Ovary (tissue), 10 donors: ENCODE measurements around the gene SIX3. TPM values are rescaled to one million over a fixed set of nuclear protein-coding genes. Genes with fewer than 3 reads are reported as not detected.

Experiments used
- DNase-seq, 5 donors: peaks; one replicate each; pipeline ENCODE4 v3.0.0-alpha.2; 2019 to 2020
- H3K27ac ChIP-seq, 2 donors: fragments of 200-600 bp; one replicate each; pipeline versions ENCODE4 v1.5.1 to v1.8.0; 2019 to 2022
- H3K27me3 ChIP-seq: fragments of 200-600 bp; one replicate; pipeline ENCODE4 v1.8.0; 2022
- H3K36me3 ChIP-seq: fragments of 200-600 bp; sonication (generic); one replicate; pipeline ENCODE4 v1.5.1; 2019
- H3K4me1 ChIP-seq: one replicate; pipeline ENCODE4 v1.8.1; 2013; ENCODE audit warnings: mild to moderate bottlenecking, moderate library complexity; ENCODE audit not compliant: insufficient read depth
- H3K4me3 ChIP-seq: fragments of 200-600 bp; sonication (generic); one replicate; pipeline ENCODE4 v1.5.1; 2017
- H3K9me3 ChIP-seq, 2 donors: fragments of 200-600 bp in 1 of 2; sonication (generic) in 1 of 2; one replicate each; pipeline versions ENCODE4 v1.5.1 to v1.8.1; 2013 to 2019; ENCODE audit warnings: mild to moderate bottlenecking in 1 of 2, moderate library complexity in 1 of 2
- EP300 ChIP-seq: sonication (generic); formaldehyde crosslinking; IDR thresholded peaks from one replicate; pipeline ENCODE4 v1.6.1; 2017; ENCODE audit warnings: antibody characterized with exemption
- POLR2A ChIP-seq: fragments of 450-650 bp; IDR thresholded peaks from one replicate; pipeline ENCODE4 v1.6.1; 2017; ENCODE audit warnings: antibody characterized with exemption, mild to moderate bottlenecking, moderate library complexity
- WGBS, 3 donors: extraction: QIAGEN DNeasy Blood & Tissue Kit in 1 of 3; methylation state at CpG; one replicate each; pipeline versions ENCODE4 v1.1.5 to v1.1.7; 2013 to 2017; 5-methylcytosine and 5-hydroxymethylcytosine counted together
- intact Hi-C, 4 donors: fragments of 100-400 bp; cut with DNase I; formaldehyde crosslinking; loops; one replicate each; pipeline versions ENCODE4 v1.11.0 to v1.15.1; 2022 to 2023
- long read RNA-seq, 3 donors: library from polyadenylated mRNA in 2 of 3; unstranded in 2 of 3; transcript quantifications; one replicate each; pipeline ENCODE4 v2.0.0 and lab custom pipeline, GENCODE V29; 2021 to 2026
- polyA plus RNA-seq, 2 donors: library from polyadenylated mRNA; stranded (reverse); fragments of 200-250 nt in 1 of 2; fragments of 350-450 nt in 1 of 2; fragmentation: Illumina TruSeq in 1 of 2; extraction: RNeasy Lipid Tissue Mini Kit (QIAGEN cat#74804) in 1 of 2; gene quantifications; one replicate each; pipeline ENCODE4 v1.2.3, GENCODE V29; 2013 to 2014
- total RNA-seq, 7 donors: library from RNA; depleted of rRNA in 2 of 7; stranded (reverse); fragments of >200 nt in 2 of 7; fragmentation: NEBNext Ultra II Directional in 3 of 7; extraction: Animal tissue kit (Norgen Biotek cat#: 25700) in 3 of 7; gene quantifications; one replicate each; pipeline versions ENCODE4 v1.1.0 to v1.2.4, GENCODE V29; 2016 to 2023
- TF ChIP-seq, protein P1 (sequence below), 3 donors: fragments of 450-650 bp in 2 of 3; fragments of 200-600 bp in 1 of 3; IDR thresholded peaks; one replicate each; pipeline versions ENCODE4 v1.5.1 to v1.8.0; 2016 to 2022; ENCODE audit warnings: antibody characterized with exemption in 3 of 3, mild to moderate bottlenecking in 1 of 3
- donor health status: DM: no; HTN: no; CAD: no; lungs with moderate emphysema.
- donor health status: DM: no; HTN: no; CAD: no.
- donor health status: Bipolar disorder and iron deficiency.
- donor health status: DM: yes; HTN: yes; CAD: no.
- donor health status: DM: no; HTN: no; CAD: no.
- donor health status: DM: yes; HTN: yes; CAD: no.

SIX3 gene
- not detected for total RNA-seq
- not detected for polyA plus RNA-seq
- long read RNA-seq, donor 1, result 0 reads
- long read RNA-seq, donor 2, result 0 reads
- long read RNA-seq, donor 3, result 0 reads

DNA sequence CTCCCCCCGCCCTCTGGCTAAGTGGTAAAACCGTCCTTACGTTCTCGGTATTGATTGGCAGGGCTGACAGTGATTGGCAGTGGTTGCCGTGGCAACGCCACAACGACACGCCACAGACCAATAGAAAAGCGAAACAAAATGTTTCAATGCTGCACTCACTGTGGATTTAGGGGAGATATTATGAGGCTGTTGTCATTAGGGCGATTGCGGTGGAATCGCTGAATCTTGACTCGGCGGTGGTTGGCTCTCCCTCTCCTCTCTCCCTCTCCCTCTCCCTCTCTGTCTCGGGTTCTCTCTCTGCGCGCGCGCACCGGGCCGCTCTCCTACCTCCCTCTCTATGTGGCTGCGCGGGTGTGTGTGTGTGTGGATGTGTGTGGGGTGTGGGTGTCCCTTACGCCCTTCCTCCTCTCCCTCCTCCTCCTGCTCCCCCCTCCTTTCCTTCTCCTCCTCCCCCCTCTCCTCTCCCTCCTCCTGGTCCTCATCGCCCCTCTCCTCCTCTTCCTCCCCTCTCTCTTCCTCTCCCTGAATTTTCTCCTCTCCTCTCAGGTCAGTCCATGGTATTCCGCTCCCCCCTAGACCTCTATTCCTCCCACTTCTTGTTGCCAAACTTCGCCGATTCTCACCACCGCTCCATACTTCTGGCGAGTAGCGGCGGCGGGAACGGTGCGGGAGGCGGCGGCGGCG is at the start of gene SIX3:
SIX3 (plus strand) TSS at position 152 of the 684 bp plus-strand sequence; CDS start at position 555, 403 bp downstream.
- Histone ChIP-seq H3K36me3 (no peaks in the 10 kb centered on the region), H3K4me3 (no peak within 1 kb of the TSS), H3K4me1 (peaks cover 4% of the 10 kb centered on the region), H3K27me3 (no peaks in the 10 kb centered on the region), H3K9me3 (no peaks in the 10 kb centered on the region), H3K27ac (no peak within 1 kb of the TSS)
- no peak for TF ChIP-seq EP300
- TF ChIP-seq, protein P1, sequence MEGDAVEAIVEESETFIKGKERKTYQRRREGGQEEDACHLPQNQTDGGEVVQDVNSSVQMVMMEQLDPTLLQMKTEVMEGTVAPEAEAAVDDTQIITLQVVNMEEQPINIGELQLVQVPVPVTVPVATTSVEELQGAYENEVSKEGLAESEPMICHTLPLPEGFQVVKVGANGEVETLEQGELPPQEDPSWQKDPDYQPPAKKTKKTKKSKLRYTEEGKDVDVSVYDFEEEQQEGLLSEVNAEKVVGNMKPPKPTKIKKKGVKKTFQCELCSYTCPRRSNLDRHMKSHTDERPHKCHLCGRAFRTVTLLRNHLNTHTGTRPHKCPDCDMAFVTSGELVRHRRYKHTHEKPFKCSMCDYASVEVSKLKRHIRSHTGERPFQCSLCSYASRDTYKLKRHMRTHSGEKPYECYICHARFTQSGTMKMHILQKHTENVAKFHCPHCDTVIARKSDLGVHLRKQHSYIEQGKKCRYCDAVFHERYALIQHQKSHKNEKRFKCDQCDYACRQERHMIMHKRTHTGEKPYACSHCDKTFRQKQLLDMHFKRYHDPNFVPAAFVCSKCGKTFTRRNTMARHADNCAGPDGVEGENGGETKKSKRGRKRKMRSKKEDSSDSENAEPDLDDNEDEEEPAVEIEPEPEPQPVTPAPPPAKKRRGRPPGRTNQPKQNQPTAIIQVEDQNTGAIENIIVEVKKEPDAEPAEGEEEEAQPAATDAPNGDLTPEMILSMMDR (IDR thresholded peaks at IDR 0.05), result no peak
- no peak for TF ChIP-seq POLR2A
- no peak for DNase-seq
- 1 to 2% (median 1%) methylated on average over 39 of the region's 39 CpGs for WGBS, 3 donors
- intact Hi-C loops, result loop anchor here in 1 of 4 donors (10.0 kb wide), 1 partner anchor 897 kb away; no protein-coding TSS in a partner anchor

DNA sequence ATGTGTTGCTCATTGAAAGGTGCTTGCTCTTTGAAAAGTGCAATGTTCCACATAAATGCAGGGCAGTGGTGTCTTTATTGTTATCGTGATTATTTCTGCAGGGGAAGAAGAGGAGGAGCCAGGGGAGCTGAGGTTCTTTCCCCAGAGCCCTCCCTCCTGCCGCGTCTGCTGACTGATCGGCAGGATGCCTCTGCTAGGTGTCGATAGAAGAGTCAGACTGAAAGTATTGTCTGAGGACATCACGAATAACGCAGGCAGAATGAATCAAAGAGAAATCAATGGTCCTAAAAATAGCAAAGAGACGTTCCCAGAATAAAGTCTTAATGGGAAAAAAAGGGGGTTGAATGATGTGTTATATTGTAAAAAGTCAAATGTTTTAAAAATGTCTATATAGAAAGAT is 47.4 kb upstream of the SIX3 start:
- Histone ChIP-seq H3K9me3 (no peaks in the 10 kb centered on the region), H3K36me3 (no peaks in the 10 kb centered on the region), H3K4me1 (no peaks in the 10 kb centered on the region), H3K27me3 (no peaks in the 10 kb centered on the region), H3K27ac (no peak overlapping the region), H3K4me3 (no peak overlapping the region)
- TF ChIP-seq EP300 (no peak), POLR2A (no peak)
- TF ChIP-seq, protein P1 (IDR thresholded peaks at IDR 0.05), result no peak
- intact Hi-C loops, result no loop called here
- WGBS, 3 donors, result 36 to 57% (median 55%) methylated on average over 8 of the region's 8 CpGs
- DNase-seq, result no peak

DNA sequence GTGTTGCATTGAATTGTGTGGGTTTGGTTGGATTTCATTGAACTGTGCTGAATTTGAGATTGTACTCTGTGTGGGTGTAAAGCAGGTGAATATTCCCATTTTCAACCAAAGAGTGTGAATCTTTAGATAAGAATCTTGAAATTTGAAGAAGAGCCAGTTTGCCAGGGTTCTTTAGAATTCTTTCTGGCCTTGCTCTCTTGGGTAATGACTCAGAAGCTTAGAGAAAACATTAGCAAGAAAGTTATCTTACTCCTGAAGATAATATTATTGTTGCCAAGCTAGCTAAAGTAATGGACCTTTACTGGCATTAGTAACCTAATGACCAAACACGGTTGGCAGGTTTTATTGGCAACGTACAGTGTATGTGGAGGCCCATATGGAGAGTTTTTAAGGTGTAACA is 46.4 kb upstream of the SIX3 start:
- TF ChIP-seq EP300 (no peak), POLR2A (no peak)
- TF ChIP-seq, protein P1 (IDR thresholded peaks at IDR 0.05), result no peak
- H3K36me3 ChIP-seq, result no peaks in the 10 kb centered on the region
- no peaks in the 10 kb centered on the region for H3K9me3 ChIP-seq
- intact Hi-C loops, result no loop called here
- no peak for DNase-seq
- H3K4me3 ChIP-seq, result no peak overlapping the region
- 56 to 68% (median 60%) methylated on average over 2 of the region's 2 CpGs for WGBS, 3 donors
- no peak overlapping the region for H3K27ac ChIP-seq
- no peaks in the 10 kb centered on the region for H3K27me3 ChIP-seq
- H3K4me1 ChIP-seq, result no peaks in the 10 kb centered on the region

DNA sequence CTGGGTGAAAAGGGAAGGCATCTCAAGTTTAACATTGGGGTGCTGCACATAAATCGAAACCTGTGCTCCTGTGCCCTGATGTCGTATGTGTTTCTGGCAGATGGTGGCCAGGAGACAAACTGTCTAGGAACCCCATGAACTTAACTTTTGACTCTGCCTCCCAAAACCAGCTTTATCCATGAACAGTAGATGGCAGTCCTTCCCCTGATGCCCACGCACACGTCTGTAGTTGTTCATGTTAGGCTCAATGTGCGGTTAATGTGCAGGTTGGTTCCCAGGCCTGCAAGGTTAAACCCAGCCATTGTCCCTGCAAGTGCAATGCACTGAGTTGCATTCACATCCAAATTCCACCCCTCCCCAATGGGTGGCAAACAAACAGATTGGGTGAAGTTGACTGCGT is 44.1 kb upstream of the SIX3 start:
- TF ChIP-seq EP300 (no peak), POLR2A (no peak)
- TF ChIP-seq, protein P1 (IDR thresholded peaks at IDR 0.05), result no peak
- Histone ChIP-seq H3K9me3 (no peaks in the 10 kb centered on the region), H3K27ac (no peak overlapping the region), H3K4me1 (no peaks in the 10 kb centered on the region), H3K27me3 (no peaks in the 10 kb centered on the region), H3K36me3 (no peaks in the 10 kb centered on the region), H3K4me3 (no peak overlapping the region)
- no peak for DNase-seq
- intact Hi-C loops, result no loop called here
- 79 to 86% (median 83%) methylated on average over 6 of the region's 6 CpGs for WGBS, 3 donors
